Dedifferentiated amniotic fluid mesenchymal stem cell (primary cell): ENCODE data around the gene GAL3ST2.
A peak's percentile ranks its signal among the peaks of the same experiment; 100 is the strongest.
"Not testable (repeated sequence)": the region's sequence is repeated elsewhere in the genome, so short reads cannot be mapped to it uniquely, and the experiment has no call there.

ENCODE experiments used
- DNase-seq: peaks from one replicate; pipeline ENCODE4 v3.0.0-alpha.2; 2016; ENCODE audit errors: extremely low spot score

GAL3ST2 gene

DNA sequence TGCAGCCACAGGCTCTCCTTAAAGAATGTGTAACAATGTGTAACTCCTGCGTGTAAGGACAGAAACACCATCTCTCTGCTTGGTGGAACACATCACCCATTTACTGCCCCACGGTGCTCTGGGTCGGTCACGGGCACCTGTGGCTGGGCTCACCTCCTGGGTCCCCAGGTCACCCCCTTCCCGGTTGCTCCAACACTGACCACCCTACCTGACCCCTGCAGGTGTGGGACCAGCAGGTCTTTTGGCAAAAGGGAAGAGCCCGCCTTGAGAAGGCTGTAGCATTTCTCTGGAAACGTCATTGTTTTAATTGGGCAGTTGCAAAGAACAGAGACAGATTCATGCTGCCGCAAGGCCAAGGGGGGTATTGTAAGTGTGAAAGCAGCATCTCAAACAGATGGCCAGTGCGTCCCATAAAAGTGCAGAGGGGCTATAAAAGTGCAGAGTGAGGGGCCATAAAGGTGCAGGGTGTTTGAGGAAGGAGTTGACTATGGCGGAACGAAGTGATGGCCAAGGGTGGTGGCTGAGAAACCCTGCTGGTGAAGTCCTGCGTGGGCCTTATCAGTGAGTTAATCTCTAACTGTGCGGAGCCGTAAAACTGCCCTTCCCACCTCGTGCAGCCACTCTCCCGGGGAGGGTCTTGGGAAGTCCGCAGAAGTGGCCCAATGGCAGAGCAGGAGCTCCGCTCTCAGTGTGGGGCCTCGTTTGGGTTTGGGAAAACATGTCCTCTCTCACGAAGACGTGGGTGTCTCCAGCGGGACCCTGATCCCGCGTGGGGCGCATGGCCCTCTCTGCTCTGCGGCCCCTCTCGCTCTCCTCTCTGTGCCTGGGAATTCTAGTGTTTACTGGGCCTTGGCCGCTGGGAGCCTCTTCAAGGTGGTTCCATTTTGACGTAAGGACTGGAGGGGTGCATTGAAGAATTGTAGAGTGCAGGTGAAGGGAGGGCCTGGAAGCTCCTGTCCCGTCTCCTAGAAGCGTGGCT, 18.7 kb downstream of the GAL3ST2 start:
- no peak for DNase-seq

DNA sequence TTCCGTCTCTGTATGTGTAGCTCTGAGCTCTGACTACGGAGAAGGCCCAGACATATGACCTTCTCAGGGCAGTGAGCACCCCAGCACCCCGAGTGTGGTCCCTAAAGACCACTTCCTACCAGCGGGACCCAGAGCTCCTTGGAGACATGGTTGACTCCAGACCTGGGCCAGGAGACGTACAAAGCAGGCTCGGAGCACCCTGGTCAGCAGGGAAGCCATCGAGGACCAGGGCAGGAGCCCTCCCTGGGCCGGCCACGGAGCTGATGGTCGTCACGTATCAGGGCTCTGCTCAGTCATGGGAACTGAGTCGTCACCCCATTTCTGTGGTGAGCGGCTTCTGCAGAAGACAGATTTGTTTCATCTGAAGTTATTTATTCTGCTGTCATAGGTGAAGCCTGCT, 19.6 kb downstream of the GAL3ST2 start:
- DNase-seq, result no peak

GRCh38 chr2:241796610-241797138, 20.1 kb downstream of the GAL3ST2 start:
- DNase-seq, result no peak

DNA sequence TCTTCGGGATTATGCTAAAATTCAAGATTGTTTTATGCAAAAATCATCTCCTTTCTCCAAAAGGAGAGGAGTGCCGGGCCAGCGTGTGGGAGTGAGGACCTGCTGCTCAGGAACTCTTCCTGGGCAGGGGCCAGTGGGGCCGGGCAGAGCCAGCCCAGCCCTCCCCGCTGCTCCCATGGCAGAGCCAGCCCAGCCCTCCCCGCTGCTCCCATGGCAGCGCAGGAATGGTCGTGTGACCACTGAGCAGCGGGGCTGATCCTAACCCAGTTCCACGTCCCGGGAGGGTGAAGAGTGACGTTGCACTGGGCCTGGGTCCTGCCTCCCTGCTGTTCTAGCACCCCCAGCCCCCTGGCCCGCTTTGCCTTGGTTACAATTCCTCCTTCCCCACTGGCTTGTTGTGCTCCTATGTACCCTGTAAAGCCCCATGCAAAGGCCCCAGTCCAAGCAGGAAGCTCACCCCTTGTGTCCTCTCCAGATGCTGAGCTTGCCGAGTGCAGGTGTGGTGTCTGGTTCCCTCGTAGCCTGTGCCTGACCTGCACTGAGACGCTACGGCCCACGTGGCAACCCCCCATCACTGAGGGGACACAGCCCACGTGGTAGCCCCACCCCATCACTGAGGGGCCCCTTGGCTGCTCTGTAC, 20.9 kb downstream of the GAL3ST2 start:
- DNase-seq, result no peak

DNA sequence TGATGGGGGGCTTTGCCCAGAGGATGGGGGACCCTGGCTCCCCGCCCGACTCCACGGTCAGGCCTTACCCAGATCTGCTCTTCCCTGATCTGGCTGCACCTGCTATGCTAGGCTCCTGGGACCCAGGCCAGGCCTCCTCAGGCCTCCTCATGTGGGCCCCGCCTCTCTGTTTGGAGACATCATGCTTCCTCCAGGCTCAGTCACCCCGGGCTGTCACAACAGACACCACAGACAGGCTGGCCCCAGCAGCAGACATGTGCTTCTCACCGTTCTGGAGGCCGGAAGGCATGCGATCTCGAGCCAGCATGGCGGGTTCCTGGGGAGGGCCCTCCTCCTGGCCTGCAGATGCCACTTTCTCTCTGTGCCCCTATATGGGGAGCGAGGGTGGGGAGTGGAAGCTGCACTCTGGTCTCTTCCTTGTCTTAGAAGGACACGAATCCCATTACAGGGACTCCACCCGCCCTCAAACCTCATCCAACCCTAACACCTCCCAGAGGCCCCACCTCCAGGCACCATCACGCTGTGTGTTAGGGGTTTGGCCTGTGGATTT, 21.5 kb downstream of the GAL3ST2 start:
- DNase-seq, result no peak

GRCh38 chr2:241798631-241799521, 22.3 kb downstream of the GAL3ST2 start:
- DNase-seq, result no peak

DNA sequence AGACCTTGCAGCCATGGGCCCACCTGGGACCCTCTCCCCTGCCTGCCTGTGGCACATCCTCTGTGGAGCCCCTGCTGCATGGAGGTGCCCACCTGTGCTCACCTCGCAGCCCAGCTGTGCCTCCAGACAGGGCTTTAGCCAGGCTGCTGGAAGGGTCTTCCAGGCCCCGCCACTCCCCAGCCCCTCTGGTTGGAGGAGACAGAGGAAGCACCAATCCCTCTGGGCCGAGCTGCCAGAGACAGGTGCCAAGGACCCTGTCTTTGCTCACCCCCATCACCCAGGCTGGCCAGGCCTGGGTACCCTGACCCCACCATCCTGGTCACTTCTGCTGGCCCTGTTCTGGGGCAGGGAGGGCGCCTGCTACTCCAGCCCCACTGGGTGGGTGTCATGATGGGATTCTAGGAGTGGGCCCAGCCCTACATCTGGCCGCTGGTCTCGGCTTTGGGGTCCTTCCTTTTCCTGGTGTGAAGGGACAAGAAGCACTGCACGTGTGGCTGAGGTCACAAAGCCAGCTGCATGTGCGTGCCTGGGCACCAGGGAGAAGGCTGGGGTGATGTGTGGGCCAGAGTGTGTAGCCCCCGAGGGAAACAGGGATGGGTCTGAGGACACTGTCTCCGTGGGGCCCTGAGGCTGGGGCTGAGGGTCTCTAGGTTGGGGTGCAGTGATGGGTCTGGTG, 23.0 kb downstream of the GAL3ST2 start:
- DNase-seq, result no peak

GRCh38 chr2:241800198-241800903, 23.7 kb downstream of the GAL3ST2 start:
- DNase-seq, result not testable (repeated sequence)

- no peak for DNase-seq
Observed at GRCh38 chr2:241801611-241802420, 25.2 kb downstream of the GAL3ST2 start.

- no peak for DNase-seq
Observed at GRCh38 chr2:241802421-241803318, 26.0 kb downstream of the GAL3ST2 start.

DNA sequence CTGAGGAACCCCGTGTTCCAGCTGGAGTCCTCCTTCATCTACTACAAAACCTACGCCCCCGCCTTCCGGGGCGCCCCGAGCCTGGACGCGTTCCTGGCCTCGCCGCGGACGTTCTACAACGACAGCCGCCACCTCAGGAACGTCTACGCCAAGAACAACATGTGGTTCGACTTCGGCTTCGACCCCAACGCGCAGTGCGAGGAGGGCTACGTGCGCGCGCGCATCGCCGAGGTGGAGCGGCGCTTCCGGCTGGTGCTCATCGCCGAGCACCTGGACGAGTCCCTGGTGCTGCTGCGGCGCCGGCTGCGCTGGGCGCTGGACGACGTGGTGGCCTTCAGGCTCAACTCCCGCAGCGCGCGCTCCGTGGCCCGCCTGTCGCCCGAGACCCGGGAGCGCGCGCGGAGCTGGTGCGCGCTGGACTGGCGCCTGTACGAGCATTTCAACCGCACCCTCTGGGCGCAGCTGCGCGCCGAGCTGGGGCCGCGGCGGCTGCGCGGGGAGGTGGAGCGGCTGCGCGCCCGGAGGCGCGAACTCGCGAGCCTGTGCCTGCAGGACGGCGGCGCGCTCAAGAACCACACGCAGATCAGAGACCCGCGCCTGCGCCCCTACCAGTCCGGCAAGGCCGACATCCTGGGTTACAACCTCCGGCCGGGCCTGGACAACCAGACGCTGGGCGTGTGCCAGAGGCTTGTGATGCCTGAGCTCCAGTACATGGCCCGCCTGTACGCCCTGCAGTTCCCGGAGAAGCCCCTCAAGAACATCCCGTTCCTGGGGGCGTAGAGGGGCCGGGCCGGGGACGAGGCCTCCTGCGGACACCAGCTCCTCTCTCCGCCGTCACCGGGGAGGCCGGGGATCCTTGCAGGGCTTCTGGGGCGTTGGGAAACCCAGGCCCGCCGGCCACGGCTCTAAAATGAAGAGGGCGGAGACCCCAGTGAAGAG, 27.0 kb downstream of the GAL3ST2 start:
- peak; percentile 16 for DNase-seq

DNA sequence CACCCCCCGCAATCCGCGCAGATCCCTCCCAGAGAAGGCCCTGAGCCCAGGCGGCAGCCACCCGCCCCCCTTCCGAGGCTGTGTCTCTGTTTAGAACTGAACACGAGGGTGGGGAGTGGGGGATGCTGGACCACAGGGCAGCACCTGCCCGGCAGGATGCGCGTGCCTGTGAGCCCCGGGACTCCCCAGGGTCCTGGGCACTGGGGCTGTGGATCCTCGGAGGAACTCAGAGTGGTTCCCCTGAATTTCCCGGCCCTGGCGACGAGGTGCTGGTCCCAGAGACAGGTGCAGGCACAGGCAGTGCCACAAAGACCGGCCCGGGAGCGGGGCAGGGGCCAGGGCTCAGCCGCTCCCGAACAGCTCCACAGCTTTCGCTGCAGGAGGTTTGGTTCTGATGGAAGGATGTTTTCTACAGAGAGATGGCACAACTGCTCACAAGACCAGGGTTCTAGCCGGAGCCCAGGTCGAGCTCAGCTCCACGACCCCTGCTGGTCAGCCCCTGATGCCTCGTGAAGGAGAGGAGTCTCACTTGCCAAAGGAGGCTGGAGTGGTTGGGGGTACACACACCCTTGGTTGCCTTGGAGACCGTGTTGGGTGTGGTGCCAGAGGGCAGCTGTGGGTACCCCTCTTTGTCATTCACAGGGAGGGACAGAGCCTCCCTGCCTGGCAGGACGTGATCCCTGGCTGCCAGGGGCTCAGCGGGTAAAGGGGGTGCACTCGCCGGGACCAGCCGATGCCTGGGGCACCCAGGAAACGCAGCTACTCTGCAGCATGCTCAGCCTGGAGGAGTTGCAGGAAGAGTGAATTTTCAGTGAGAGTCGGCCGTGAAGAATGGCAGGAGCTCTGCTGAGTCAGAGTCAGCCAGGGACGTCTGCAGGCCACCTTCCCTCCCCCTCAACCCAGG, 28.0 kb downstream of the GAL3ST2 start:
- DNase-seq, result no peak

- DNase-seq, result not testable (repeated sequence)
Observed at GRCh38 chr2:241806217-241806616, 29.6 kb downstream of the GAL3ST2 start.

- DNase-seq, result no peak
Observed at GRCh38 chr2:241808051-241808720, 31.6 kb downstream of the GAL3ST2 start.

- no peak for DNase-seq
Observed at GRCh38 chr2:241808721-241809382, 32.2 kb downstream of the GAL3ST2 start, which contains the start of gene NEU4. Gene NEU4 (plus strand): TSS chr2:241809193. CDS start chr2:241814485, 5,292 bp downstream.
